ENCODE results near the gene TIAM2. TPM values are rescaled to one million over a fixed set of nuclear protein-coding genes. Genes with fewer than 3 reads are reported as not detected.

Gene TIAM2
- total and polyA plus RNA-seq, 10 donors, result 4.3 to 21.9 (median 12.9) TPM

DNA sequence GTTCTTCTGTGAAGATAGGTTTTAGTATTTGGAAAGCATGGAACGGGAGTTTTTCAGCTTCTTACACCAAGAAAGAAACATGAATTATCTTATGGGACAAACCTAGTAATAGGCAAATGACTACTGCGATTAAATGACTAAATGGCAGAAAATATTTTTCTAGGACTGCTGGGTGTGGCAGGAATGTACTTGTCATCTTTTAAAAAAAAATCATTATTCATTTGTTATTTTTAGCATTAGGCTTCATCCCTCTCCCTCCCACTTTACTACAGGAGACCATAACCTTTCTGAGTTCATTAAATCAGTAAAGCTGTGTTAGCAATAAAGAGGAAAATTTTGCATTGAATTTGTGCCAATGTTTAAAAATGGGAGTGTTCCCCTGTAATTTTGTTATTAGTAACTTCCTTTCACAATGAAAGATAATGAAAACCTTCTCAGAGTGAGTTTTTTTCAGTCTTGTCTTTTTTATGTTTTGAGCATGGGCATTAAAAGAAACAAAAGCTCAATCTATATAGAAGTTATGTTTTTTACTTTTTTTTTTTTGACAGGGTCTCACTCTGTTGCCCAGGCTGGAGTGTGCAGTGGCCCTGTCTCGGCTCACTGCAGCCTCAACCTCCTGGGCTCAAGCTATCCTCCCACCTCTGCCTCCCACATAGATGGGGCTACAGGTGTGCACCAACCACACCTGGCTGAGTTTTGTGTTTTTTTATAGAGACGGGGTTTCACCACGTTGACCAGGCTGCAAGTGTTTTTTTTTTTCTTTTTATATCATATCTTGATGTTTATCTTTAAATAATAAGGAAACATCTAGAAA, 163.1 kb downstream of the TIAM2 start:
- no peaks in the 10 kb centered on the region for H3K27me3 ChIP-seq (replicated peaks in 1 of 7)
- 58 to 65% (median 62%) methylated on average over 5 of the region's 5 CpGs for WGBS, 5 donors
- intact Hi-C loops (cut with DNase I; ENCODE audit: low total_unique reads), result no loop called here
- DNase-seq, result no peak
- H3K4me3 ChIP-seq, result no peak overlapping the region
- H3K27ac ChIP-seq, result no peak overlapping the region
- no peaks in the 10 kb centered on the region for H3K9me3 ChIP-seq
- H3K36me3 ChIP-seq, result no peaks in the 10 kb centered on the region
- TF ChIP-seq POLR2A (IDR thresholded peaks at IDR 0.05) (no peak), POLR2AphosphoS5 (IDR thresholded peaks at IDR 0.05) (no peak), CTCF (IDR thresholded peaks at IDR 0.05 in 8 of 11, conservative IDR thresholded peaks at IDR 0.05 in 3 of 11) (no peak)
- H3K4me1 ChIP-seq, result peaks cover 0 to 9% (median 0%) of the 10 kb centered on the region in 6 donors

- DNase-seq, result no peak
- Histone ChIP-seq H3K4me1 (peaks cover 0 to 4% (median 0%) of the 10 kb centered on the region in 6 donors), H3K9me3 (no peaks in the 10 kb centered on the region), H3K27me3 (replicated peaks in 1 of 7) (no peaks in the 10 kb centered on the region), H3K4me3 (no peak overlapping the region), H3K36me3 (no peaks in the 10 kb centered on the region), H3K27ac (no peak overlapping the region)
- intact Hi-C loops (cut with DNase I; ENCODE audit: low total_unique reads), result no loop called here
- WGBS, 5 donors, result 78 to 90% (median 81%) methylated on average over 3 of the region's 3 CpGs
- TF ChIP-seq POLR2A (IDR thresholded peaks at IDR 0.05) (no peak), CTCF (IDR thresholded peaks at IDR 0.05 in 8 of 11, conservative IDR thresholded peaks at IDR 0.05 in 3 of 11) (no peak)
These were observed 167.6 kb downstream of the TIAM2 start for GRCh38 chr6:155162682-155163081.

DNA sequence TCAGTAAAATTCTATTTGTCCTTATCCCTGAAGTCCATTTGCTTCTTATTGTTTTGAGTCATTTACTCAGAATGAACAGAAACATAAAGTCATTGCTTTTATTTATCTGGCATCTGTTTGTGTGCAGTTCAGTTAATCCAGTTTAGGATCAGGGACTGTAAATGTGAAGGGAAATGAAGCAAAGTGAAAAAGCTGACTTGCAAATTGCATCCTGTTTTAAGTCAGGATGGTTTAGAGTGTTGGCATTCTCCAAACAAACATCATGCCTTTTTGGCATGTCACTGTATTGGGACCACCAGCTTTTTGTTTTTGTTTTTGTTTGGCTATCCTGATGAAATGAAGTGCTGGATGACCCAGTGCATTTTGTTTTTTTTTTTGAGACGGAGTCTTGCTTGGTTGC, 168.5 kb downstream of the TIAM2 start:
- Histone ChIP-seq H3K4me3 (no peak overlapping the region), H3K27me3 (replicated peaks in 1 of 7) (no peaks in the 10 kb centered on the region), H3K4me1 (no peaks in the 10 kb centered on the region), H3K9me3 (no peaks in the 10 kb centered on the region), H3K27ac (no peak overlapping the region), H3K36me3 (no peaks in the 10 kb centered on the region)
- TF ChIP-seq CTCF (IDR thresholded peaks at IDR 0.05 in 8 of 11, conservative IDR thresholded peaks at IDR 0.05 in 3 of 11) (no peak), POLR2AphosphoS5 (IDR thresholded peaks at IDR 0.05) (no peak), POLR2A (IDR thresholded peaks at IDR 0.05) (no peak)
- 90 to 100% (median 97%) methylated on average over 1 of the region's 1 CpG for WGBS, 5 donors
- DNase-seq, result no peak
- intact Hi-C loops (cut with DNase I; ENCODE audit: low total_unique reads), result no loop called here

GRCh38 chr6:155165029-155165710, 170.1 kb downstream of the TIAM2 start:
- H3K36me3 ChIP-seq, result no peaks in the 10 kb centered on the region
- H3K9me3 ChIP-seq, result no peaks in the 10 kb centered on the region
- WGBS, 5 donors, result 78 to 82% (median 79%) methylated on average over 12 of the region's 12 CpGs
- TF ChIP-seq POLR2AphosphoS5 (IDR thresholded peaks at IDR 0.05), result no peak
- no peak for TF ChIP-seq CTCF (IDR thresholded peaks at IDR 0.05 in 8 of 11, conservative IDR thresholded peaks at IDR 0.05 in 3 of 11)
- no peak for TF ChIP-seq POLR2A (IDR thresholded peaks at IDR 0.05)
- H3K27me3 ChIP-seq (replicated peaks in 1 of 7), result no peaks in the 10 kb centered on the region
- DNase-seq, result no peak
- H3K4me3 ChIP-seq, result no peak overlapping the region
- no peak overlapping the region for H3K27ac ChIP-seq
- intact Hi-C loops (cut with DNase I; ENCODE audit: low total_unique reads), result no loop called here
- H3K4me1 ChIP-seq, result no peaks in the 10 kb centered on the region

Data from spleen (tissue), 11 donors.